Hepatocyte (in vitro differentiated cells): ENCODE measurements around the gene DPF3.

Experiments
- EZH2 ChIP-seq: fragments of 200-600 bp; sonication (generic); IDR thresholded peaks from 2 replicates; pipeline ENCODE4 v1.6.1; 2016; ENCODE audit warnings: antibody characterized with exemption, mild to moderate bottlenecking, borderline replicate concordance
- EZH2phosphoT487 ChIP-seq: fragments of 200-600 bp; sonication (generic); IDR thresholded peaks from one replicate; pipeline ENCODE4 v1.6.1; 2018; ENCODE audit warnings: antibody characterized with exemption, mild to moderate bottlenecking, low read depth, moderate library complexity; ENCODE audit not compliant: unreplicated experiment, severe bottlenecking
- TF ChIP-seq, protein P1 (sequence below): fragments of 200-600 bp; sonication (generic); IDR thresholded peaks from 2 replicates; pipeline ENCODE4 v1.5.1; 2016; ENCODE audit warnings: antibody characterized with exemption, mild to moderate bottlenecking; ENCODE audit not compliant: poor library complexity

DNA sequence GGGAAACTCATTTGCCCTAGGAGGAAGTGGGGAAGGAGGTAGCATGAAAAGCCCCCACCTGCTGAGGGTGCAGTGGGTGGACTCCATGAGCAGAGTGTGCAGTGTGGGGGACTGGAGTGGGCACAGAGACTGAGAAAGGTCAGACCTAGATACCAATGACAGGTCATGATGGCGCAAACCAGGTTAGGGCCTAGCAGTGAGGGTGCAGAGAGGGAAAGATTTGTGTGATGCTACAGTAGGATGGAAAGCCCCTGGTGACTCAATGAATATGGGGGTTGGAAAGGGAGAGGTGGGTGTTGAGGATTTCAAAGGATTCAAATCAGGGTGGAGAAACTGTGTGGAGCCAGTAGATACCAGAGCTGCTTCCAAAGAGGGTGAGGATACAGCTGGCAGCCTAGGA is 319.2 kb downstream of the DPF3 start:
- TF ChIP-seq EZH2 = no peak
- TF ChIP-seq, protein P1, sequence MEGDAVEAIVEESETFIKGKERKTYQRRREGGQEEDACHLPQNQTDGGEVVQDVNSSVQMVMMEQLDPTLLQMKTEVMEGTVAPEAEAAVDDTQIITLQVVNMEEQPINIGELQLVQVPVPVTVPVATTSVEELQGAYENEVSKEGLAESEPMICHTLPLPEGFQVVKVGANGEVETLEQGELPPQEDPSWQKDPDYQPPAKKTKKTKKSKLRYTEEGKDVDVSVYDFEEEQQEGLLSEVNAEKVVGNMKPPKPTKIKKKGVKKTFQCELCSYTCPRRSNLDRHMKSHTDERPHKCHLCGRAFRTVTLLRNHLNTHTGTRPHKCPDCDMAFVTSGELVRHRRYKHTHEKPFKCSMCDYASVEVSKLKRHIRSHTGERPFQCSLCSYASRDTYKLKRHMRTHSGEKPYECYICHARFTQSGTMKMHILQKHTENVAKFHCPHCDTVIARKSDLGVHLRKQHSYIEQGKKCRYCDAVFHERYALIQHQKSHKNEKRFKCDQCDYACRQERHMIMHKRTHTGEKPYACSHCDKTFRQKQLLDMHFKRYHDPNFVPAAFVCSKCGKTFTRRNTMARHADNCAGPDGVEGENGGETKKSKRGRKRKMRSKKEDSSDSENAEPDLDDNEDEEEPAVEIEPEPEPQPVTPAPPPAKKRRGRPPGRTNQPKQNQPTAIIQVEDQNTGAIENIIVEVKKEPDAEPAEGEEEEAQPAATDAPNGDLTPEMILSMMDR = no peak
- no peak for TF ChIP-seq EZH2phosphoT487
